Measurements from ENCODE around the gene P2RY2. TPM values are rescaled to one million over a fixed set of nuclear protein-coding genes. Genes with fewer than 3 reads are reported as not detected.
"Not testable (repeated sequence)": the region's sequence is repeated elsewhere in the genome, so short reads cannot be mapped to it uniquely, and the experiment has no call there.

The P2RY2 gene
- total RNA-seq, 1 donor from 2014 or later: 0.42 TPM

GRCh38 chr11:73229896-73230875 lies 12.1 kb downstream of the P2RY2 start:
- no peak for ATAC-seq (ENCODE audit: low read depth)
- Mint-ChIP-seq H3K27me3 (no peaks in the 10 kb centered on the region), H3K4me3 (no peak overlapping the region), H3K36me3 (ENCODE audit: low read depth) (no peaks in the 10 kb centered on the region), H3K27ac (no peak overlapping the region), H3K4me1 (no peaks in the 10 kb centered on the region), H3K9me3 (no peaks in the 10 kb centered on the region)
- TF ChIP-seq, protein P1, sequence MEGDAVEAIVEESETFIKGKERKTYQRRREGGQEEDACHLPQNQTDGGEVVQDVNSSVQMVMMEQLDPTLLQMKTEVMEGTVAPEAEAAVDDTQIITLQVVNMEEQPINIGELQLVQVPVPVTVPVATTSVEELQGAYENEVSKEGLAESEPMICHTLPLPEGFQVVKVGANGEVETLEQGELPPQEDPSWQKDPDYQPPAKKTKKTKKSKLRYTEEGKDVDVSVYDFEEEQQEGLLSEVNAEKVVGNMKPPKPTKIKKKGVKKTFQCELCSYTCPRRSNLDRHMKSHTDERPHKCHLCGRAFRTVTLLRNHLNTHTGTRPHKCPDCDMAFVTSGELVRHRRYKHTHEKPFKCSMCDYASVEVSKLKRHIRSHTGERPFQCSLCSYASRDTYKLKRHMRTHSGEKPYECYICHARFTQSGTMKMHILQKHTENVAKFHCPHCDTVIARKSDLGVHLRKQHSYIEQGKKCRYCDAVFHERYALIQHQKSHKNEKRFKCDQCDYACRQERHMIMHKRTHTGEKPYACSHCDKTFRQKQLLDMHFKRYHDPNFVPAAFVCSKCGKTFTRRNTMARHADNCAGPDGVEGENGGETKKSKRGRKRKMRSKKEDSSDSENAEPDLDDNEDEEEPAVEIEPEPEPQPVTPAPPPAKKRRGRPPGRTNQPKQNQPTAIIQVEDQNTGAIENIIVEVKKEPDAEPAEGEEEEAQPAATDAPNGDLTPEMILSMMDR (IDR thresholded peaks at IDR 0.05): no peak
- intact Hi-C loops (cut with micrococcal nuclease): no loop called here
- peak; percentile 8 for DNase-seq
- ChIA-PET CTCF (no interaction called here), POLR2A (no interaction called here)

DNA sequence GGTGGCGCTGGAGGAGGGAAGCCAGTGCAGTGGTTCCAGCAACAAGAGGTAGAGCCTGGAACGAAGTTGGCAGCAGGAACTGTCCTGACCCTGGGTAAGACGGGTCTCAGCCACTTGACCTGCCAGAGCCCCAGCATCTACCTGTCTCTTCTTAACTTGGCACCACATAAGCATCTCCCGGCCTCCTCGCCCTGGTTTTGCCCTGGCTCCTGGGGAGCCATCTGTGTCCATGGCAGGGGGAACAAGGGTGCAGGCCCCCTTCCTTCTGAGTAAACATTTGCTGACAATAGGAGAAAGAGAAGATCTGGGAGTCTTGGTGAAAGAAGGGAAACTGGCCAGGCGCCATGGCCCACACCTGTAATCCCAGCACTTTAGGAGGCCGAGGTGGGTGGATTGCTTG lies 12.8 kb downstream of the P2RY2 start:
- intact Hi-C loops (cut with micrococcal nuclease): no loop called here
- H3K27ac Mint-ChIP-seq: no peak overlapping the region
- POLR2A ChIA-PET: interaction anchor here (0.6 kb wide), 1 partner anchor 13 kb away, joined by 3 read pairs; no protein-coding TSS in a partner anchor
- H3K27me3 Mint-ChIP-seq: no peaks in the 10 kb centered on the region
- ATAC-seq (ENCODE audit: low read depth): no peak
- no peak overlapping the region for H3K4me3 Mint-ChIP-seq
- peak; percentile 1 for DNase-seq
- no peaks in the 10 kb centered on the region for H3K36me3 Mint-ChIP-seq (ENCODE audit: low read depth)
- TF ChIP-seq, protein P1 (IDR thresholded peaks at IDR 0.05): no peak
- H3K4me1 Mint-ChIP-seq: no peaks in the 10 kb centered on the region
- CTCF ChIA-PET: no interaction called here
- H3K9me3 Mint-ChIP-seq: no peaks in the 10 kb centered on the region

GRCh38 chr11:73232487-73232886 lies 14.4 kb downstream of the P2RY2 start:
- H3K36me3 Mint-ChIP-seq (ENCODE audit: low read depth); H3K27ac Mint-ChIP-seq; ATAC-seq (ENCODE audit: low read depth); H3K27me3 Mint-ChIP-seq; H3K9me3 Mint-ChIP-seq; intact Hi-C loops (cut with micrococcal nuclease); DNase-seq; H3K4me1 Mint-ChIP-seq; H3K4me3 Mint-ChIP-seq: not testable (repeated sequence)
- CTCF ChIA-PET: interaction anchor here (1.5 kb wide), 1 partner anchor 48 kb away, joined by 7 read pairs; no protein-coding TSS in a partner anchor
- POLR2A ChIA-PET: interaction anchor here (0.6 to 1.3 kb wide), 2 partner anchors 40 to 43 kb away, joined by 3 to 7 read pairs; no protein-coding TSS in a partner anchor

DNA sequence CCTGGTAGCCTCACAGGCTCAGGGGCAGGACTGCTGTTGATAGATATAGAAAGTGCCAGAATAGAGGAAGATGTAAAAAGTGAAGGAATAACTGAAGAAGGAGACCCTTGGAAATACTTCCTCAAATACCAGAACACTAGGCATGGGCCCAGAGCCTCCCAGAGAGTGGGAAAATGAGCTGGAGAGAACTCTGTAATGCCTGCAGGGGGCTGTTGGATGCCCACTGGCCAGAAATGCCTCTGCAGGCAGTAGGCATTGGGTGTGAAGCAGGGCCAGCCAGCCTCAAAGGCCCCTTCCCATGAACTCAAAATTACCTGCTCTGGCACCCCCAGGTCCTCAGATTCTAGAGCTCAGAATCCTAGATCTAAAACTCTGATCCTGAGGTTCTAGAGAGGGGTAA lies 15.1 kb downstream of the P2RY2 start:
- Mint-ChIP-seq H3K36me3 (ENCODE audit: low read depth) (no peaks in the 10 kb centered on the region), H3K9me3 (no peaks in the 10 kb centered on the region), H3K27ac (no peak overlapping the region), H3K4me3 (no peak overlapping the region), H3K4me1 (no peaks in the 10 kb centered on the region), H3K27me3 (peaks cover 5% of the 10 kb centered on the region)
- intact Hi-C loops (cut with micrococcal nuclease): no loop called here
- no peak for ATAC-seq (ENCODE audit: low read depth)
- TF ChIP-seq, protein P1 (IDR thresholded peaks at IDR 0.05): no peak
- DNase-seq: no peak
- POLR2A ChIA-PET: interaction anchor here (1.3 kb wide), 1 partner anchor 43 kb away, joined by 3 read pairs; no protein-coding TSS in a partner anchor
- CTCF ChIA-PET: interaction anchor here (0.7 to 1.5 kb wide), 2 partner anchors 21 to 48 kb away, joined by 3 to 7 read pairs; no protein-coding TSS in a partner anchor

DNA sequence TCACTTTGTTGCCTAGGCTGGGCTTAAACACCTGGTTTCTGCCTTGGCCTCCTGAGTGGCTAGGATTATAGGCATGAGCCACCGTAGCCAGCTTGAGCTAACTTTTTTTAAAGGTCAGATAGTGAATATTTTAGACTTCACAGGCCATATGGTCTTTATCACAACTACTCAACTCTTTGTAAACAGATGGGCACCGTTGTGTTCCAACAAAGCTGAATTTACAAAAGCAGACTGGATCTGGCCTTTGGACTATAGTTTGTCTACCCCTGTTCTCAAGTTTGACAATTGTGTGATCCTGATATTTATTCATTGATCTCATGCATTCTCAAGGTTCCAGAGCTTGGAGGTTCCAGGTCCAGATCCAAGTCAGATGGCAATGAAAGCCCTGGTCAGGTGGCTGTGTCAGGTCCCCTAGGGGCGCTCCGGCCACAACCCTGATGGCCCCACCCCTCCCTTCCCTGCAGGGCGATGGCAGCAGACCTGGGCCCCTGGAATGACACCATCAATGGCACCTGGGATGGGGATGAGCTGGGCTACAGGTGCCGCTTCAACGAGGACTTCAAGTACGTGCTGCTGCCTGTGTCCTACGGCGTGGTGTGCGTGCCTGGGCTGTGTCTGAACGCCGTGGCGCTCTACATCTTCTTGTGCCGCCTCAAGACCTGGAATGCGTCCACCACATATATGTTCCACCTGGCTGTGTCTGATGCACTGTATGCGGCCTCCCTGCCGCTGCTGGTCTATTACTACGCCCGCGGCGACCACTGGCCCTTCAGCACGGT lies 15.8 kb downstream of the P2RY2 start:
- ChIA-PET CTCF (interaction anchor here (0.7 to 4.0 kb wide), 3 partner anchors 21 to 49 kb away, joined by 3 to 40 read pairs (median 7); no protein-coding TSS in a partner anchor), POLR2A (interaction anchor here (1.3 kb wide), 1 partner anchor 44 kb away, joined by 3 read pairs; no protein-coding TSS in a partner anchor)
- intact Hi-C loops (cut with micrococcal nuclease): no loop called here
- ATAC-seq (ENCODE audit: low read depth) (no peak), DNase-seq (no peak)
- Mint-ChIP-seq H3K36me3 (ENCODE audit: low read depth) (no peaks in the 10 kb centered on the region), H3K4me3 (no peak overlapping the region), H3K9me3 (no peaks in the 10 kb centered on the region), H3K4me1 (no peaks in the 10 kb centered on the region), H3K27me3 (peaks cover 5% of the 10 kb centered on the region), H3K27ac (no peak overlapping the region)
- TF ChIP-seq, protein P1 (IDR thresholded peaks at IDR 0.05): no peak

Data from activated B cell treated with CpG ODN at 0.5 μM for 24 hours (primary cell).